BLaER1 treated with 17β-estradiol and CSF1 and Interleukin-3, amounts not matched to agents 10 nM and 100 nM (cell line): ENCODE data around the gene SPINT1.

Source experiments
- H3K27ac ChIP-seq, 11 experiments: shearing (Covaris generic); formaldehyde crosslinking; 2 replicates each; pipeline ENCODE4 v1.8.1; 2022
- H3K27me3 ChIP-seq, 11 experiments: shearing (Covaris generic); formaldehyde crosslinking; 2 replicates each; pipeline ENCODE4 v1.8.1; 2022
- H3K36me3 ChIP-seq, 11 experiments: shearing (Covaris generic); formaldehyde crosslinking; 2 replicates each; pipeline ENCODE4 v1.8.1; 2022
- H3K4me1 ChIP-seq, 10 experiments: shearing (Covaris generic); formaldehyde crosslinking; 2 replicates each; pipeline ENCODE4 v1.8.1; 2022
- H3K4me2 ChIP-seq, 11 experiments: shearing (Covaris generic); formaldehyde crosslinking; 2 replicates each; pipeline ENCODE4 v1.8.1; 2022
- H3K4me3 ChIP-seq, 10 experiments: shearing (Covaris generic); formaldehyde crosslinking; 2 replicates each; pipeline ENCODE4 v1.8.1; 2022
- H3K9ac ChIP-seq, 11 experiments: shearing (Covaris generic); formaldehyde crosslinking; 2 replicates each; pipeline ENCODE4 v1.8.1; 2022
- H3K9me3 ChIP-seq, 11 experiments: shearing (Covaris generic); formaldehyde crosslinking; replicated peaks in 1 of 11; 2 replicates each; pipeline ENCODE4 v1.8.1; 2022
- H4K20me1 ChIP-seq, 11 experiments: shearing (Covaris generic); formaldehyde crosslinking; 2 replicates each; pipeline ENCODE4 v1.8.1; 2022
- Cebpa-rat ChIP-seq, 11 experiments: shearing (Covaris generic); IDR thresholded peaks; 2 replicates each; pipeline ENCODE4 v1.8.1; 2022

Gene SPINT1

DNA sequence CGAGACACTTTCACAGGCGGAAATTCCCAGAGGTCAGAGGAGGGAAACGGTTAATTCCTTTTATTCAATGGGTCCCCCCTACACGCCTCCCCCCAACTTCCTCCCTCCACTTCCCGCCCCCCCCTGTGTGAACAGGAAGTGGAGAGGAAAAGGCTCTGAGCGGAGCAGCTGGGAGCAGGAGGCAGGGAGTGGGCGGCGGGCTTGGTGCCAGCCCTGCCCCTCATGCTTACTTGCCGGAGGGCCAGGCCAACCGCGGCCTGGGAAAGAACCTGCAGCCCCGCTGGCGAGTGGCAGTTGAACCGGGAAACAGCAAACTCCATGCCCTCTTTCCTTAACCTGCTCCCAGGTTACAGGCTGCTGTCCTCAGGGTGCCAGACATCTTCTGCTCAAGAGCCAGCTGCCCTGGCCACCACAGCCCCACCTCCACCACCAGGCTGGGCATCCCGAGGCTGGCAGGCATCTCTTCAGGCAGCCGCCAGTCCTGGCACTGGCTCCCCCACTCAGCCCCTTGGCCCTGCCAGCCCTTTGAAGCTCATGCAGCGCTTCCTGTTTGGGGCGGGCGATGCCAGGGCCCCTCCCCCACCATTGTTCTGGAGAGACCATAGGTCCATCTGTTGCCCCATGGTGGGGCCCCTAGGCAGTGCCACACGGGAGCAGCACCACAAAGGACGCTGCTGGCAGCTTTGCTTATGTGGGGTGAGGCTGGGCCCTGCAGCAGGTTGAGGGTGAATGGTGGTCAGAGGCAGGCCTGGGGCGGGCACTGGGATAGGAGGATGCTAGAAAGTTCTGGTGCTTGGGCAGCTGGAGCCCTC, 63.3 kb downstream of the SPINT1 start:
- H3K4me1 ChIP-seq: peaks cover 95 to 100% (median 100%) of the 10 kb centered on the region in 10 experiments

More for the DNA sequence above, 63.3 kb downstream of the SPINT1 start:
- Histone ChIP-seq H3K27me3 (no peaks in the 10 kb centered on the region), H3K9me3 (no peaks in the 10 kb centered on the region), H3K27ac (peak overlapping the region; percentile 86 to 98 (median 95)), H3K36me3 (peaks cover 9 to 29% (median 23%) of the 10 kb centered on the region in 11 experiments; a peak in 21 of 22 replicates), H3K4me2 (peak overlapping the region; percentile 94 to 99 (median 98)), H3K4me3 (peak overlapping the region; percentile 45 to 73 (median 60)), H4K20me1 (peaks cover 0 to 43% (median 12%) of the 10 kb centered on the region in 11 experiments; a peak in 13 of 22 replicates), H3K9ac (peak overlapping the region; percentile 82 to 90 (median 85))
- TF ChIP-seq Cebpa-rat (IDR thresholded peaks at IDR 0.05): no peak
